Stomach (tissue), 9 donors: ENCODE measurements around the gene PWWP2B. TPM values are rescaled to one million over a fixed set of nuclear protein-coding genes. Genes with fewer than 3 reads are reported as not detected.
A peak's percentile ranks its signal among the peaks of the same experiment; 100 is the strongest.

Experiments
- DNase-seq, 2 donors: peaks; one replicate each; pipeline versions ENCODE4 v3.0.0 to v3.0.0-alpha.2; 2013 to 2019
- H3K27ac ChIP-seq, 5 donors: fragments of 200-600 bp in 4 of 5; sonication (generic) in 4 of 5; one replicate each; pipeline ENCODE4 v1.5.1; 2013 to 2019; ENCODE audit warnings: mild to moderate bottlenecking in 1 of 5, moderate library complexity in 1 of 5
- H3K27me3 ChIP-seq, 3 donors: fragments of 200-600 bp; sonication (generic); one replicate each; pipeline ENCODE4 v1.5.1; 2017 to 2019; ENCODE audit warnings: mixed run types in 1 of 3
- H3K36me3 ChIP-seq, 4 donors: fragments of 200-600 bp; sonication (generic); 1 replicate in 3 of 4; 2 replicates in 1 of 4; pipeline ENCODE4 v1.5.1; 2016 to 2019
- H3K4me1 ChIP-seq, 4 donors: fragments of 200-600 bp; sonication (generic); one replicate each; pipeline ENCODE4 v1.5.1; 2016 to 2019
- H3K4me3 ChIP-seq, 4 donors: fragments of 200-600 bp; sonication (generic) in 3 of 4; one replicate each; pipeline ENCODE4 v1.5.1; 2016 to 2019; ENCODE audit warnings: mild to moderate bottlenecking in 1 of 4
- H3K9me3 ChIP-seq, 4 donors: fragments of 200-600 bp; sonication (generic); one replicate each; pipeline ENCODE4 v1.5.1; 2016 to 2019
- EP300 ChIP-seq: sonication (generic); formaldehyde crosslinking; IDR thresholded peaks from one replicate; pipeline ENCODE4 v1.6.1; 2017; ENCODE audit warnings: antibody characterized with exemption
- POLR2A ChIP-seq, 4 donors: fragments of 450-650 bp; IDR thresholded peaks; one replicate each; pipeline ENCODE4 v1.6.1; 2016; ENCODE audit warnings: antibody characterized with exemption in 4 of 4, control low read depth in 2 of 4, mild to moderate bottlenecking in 1 of 4, moderate library complexity in 1 of 4
- POLR2AphosphoS5 ChIP-seq, 3 donors: sonication (generic); formaldehyde crosslinking; IDR thresholded peaks; one replicate each; pipeline ENCODE4 v1.6.1; 2016; ENCODE audit warnings: antibody characterized with exemption in 3 of 3
- WGBS, 5 donors: extraction: QIAGEN DNeasy Blood & Tissue Kit in 3 of 5; methylation state at CpG; one replicate each; pipeline versions ENCODE4 v1.1.5 to v1.1.7; 2013 to 2018; 5-methylcytosine and 5-hydroxymethylcytosine counted together
- intact Hi-C: fragments of 100-400 bp; cut with DNase I; formaldehyde crosslinking; loops from one replicate; pipeline ENCODE4 v1.15.1; 2023; ENCODE audit warnings: low total_unique reads
- polyA plus RNA-seq, 3 donors: library from polyadenylated mRNA; stranded (reverse); fragments of 200-250 nt; gene quantifications; one replicate each; pipeline ENCODE4 v1.2.3, GENCODE V29; 2013
- total RNA-seq, 5 donors: library from RNA; depleted of rRNA; stranded (reverse); fragments of >200 nt; gene quantifications; one replicate each; pipeline versions ENCODE4 v1.1.0 to v1.2.3, GENCODE V29; 2014 to 2016
- TF ChIP-seq, protein P1 (sequence below), 7 experiments: fragments of 450-650 bp in 4 of 7; fragments of 200-600 bp in 3 of 7; sonication (generic) in 3 of 7; IDR thresholded peaks; one replicate each; pipeline ENCODE4 v1.5.1; 2016 to 2019; ENCODE audit warnings: antibody characterized with exemption in 7 of 7, control low read depth in 2 of 7, mild to moderate bottlenecking in 1 of 7
- donor health status: healthy with polysubstance abuse.
- donor health status: Bipolar disorder and iron deficiency.
- donor health status: healthy.

The PWWP2B gene
- total and polyA plus RNA-seq, 8 donors = 8.5 to 167 (median 22.8) TPM

DNA sequence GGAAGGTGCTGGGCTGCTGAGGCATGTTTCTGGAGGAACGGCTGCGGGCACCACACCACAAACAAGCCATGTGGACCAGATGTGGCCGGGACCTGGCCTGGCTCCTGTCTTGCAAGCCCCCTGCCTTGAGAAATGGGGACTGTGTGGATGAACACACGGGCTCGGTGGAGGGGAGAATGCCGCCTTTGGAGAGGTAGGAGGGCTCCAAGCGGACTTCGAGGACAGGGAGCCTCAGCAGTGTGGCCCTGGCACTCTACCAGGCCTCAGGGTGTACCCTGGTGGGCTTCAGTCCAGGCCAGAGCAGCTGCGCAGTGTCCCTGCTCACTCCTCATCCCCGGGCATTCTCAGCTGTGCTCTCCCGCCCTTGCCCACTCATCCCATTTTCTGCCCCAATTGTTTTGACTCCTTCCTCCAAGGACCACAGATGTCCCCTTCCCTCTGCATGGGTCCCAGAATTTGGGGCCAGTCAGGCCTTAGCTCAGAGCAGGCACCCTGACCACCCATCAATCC, 31.5 kb downstream of the PWWP2B start:
- no peaks in the 10 kb centered on the region for H3K27me3 ChIP-seq
- intact Hi-C loops = no loop called here
- no peak overlapping the region for H3K4me3 ChIP-seq
- peaks cover 0 to 14% (median 6%) of the 10 kb centered on the region in 4 donors for H3K36me3 ChIP-seq
- H3K9me3 ChIP-seq = no peaks in the 10 kb centered on the region
- H3K4me1 ChIP-seq = peaks cover 8 to 26% (median 23%) of the 10 kb centered on the region in 4 donors
- TF ChIP-seq, protein P1, sequence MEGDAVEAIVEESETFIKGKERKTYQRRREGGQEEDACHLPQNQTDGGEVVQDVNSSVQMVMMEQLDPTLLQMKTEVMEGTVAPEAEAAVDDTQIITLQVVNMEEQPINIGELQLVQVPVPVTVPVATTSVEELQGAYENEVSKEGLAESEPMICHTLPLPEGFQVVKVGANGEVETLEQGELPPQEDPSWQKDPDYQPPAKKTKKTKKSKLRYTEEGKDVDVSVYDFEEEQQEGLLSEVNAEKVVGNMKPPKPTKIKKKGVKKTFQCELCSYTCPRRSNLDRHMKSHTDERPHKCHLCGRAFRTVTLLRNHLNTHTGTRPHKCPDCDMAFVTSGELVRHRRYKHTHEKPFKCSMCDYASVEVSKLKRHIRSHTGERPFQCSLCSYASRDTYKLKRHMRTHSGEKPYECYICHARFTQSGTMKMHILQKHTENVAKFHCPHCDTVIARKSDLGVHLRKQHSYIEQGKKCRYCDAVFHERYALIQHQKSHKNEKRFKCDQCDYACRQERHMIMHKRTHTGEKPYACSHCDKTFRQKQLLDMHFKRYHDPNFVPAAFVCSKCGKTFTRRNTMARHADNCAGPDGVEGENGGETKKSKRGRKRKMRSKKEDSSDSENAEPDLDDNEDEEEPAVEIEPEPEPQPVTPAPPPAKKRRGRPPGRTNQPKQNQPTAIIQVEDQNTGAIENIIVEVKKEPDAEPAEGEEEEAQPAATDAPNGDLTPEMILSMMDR (IDR thresholded peaks at IDR 0.05) = no peak
- TF ChIP-seq EP300 = no peak
- TF ChIP-seq POLR2AphosphoS5 (IDR thresholded peaks at IDR 0.05) = no peak
- TF ChIP-seq POLR2A (IDR thresholded peaks at IDR 0.05) = no peak
- WGBS, 5 donors = 93 to 97% (median 94%) methylated on average over 11 of the region's 11 CpGs
- DNase-seq = no peak
- H3K27ac ChIP-seq = no peak overlapping the region

DNA sequence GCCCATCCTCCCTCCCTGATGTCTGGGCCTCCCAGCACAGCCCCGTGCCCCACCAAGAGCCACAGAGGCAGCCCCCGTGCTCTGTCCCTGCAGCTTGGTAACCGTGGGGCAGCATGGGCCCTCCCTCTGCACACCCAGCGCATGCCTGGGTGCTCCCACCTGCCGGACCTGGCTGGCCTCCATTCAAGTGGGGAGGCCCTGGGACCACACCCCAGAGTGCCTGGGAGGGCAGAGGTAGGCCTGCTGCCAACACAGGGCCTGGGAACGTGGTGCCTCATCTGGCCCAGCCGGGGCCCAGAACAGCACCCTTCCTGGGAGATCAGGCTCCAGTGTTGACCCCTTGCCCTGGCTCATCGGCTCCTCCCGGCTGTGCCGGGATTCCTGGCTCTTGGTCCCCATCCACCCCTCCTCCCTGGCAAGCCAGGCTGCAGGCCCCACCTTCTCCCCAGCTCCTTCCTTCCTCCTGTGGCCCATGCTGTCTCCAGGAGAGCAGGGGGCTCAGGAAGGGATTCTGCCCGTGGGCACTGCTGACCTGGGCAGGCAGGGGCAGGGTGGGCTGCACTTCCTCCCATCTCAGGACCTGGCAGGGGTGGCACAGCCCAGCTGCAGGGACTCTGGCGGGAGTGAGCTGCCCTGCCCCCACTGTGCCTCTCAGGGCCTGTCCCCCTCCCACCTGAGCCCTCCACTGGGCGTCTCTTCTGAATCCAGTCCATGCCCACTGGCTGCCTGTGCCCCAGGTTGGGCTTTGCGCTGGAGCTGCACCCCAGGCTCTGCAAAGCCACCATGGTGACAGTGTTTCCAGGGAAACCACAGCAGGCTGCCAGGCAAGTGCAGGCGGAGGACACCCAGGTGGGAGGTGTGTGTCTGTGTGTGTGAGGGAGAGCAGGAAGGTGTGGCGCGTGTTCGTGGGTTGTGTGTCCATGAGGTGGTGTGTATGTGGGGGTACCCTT, 32.6 kb downstream of the PWWP2B start:
- 25 to 45% (median 34%) methylated on average over 12 to 18 of the region's 18 CpGs for WGBS, 5 donors
- Histone ChIP-seq H3K4me3 (no peak overlapping the region), H3K27ac (peak overlapping the region in 2 of 5 donors; percentile 38 to 45)

DNA sequence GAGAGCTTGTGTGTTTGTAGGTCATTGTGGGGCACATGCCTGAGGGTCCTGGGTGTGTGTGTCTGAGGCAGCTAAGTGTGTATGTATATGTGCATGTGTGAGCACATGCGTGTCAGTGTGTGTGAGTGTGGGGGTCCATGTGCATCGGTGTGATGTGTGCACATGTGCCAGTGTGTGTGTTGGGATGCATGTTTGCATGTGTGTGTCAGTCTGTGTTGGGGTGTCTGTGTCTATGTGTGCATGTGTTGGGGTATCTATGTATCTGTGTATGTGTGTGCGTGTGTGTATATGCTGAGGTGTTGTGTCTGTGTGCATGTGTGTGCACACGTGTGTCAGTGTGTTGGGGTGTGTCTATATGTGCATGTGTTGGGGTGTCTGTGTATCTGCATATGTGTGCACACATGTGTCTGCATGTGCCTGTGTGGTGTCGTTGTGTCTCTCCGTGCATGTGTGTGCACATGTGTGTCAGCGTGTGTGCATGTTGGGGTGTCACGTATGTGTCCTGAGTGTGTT, 33.3 kb downstream of the PWWP2B start:
- no peak overlapping the region for H3K27ac ChIP-seq
- peaks cover 0 to 14% (median 6%) of the 10 kb centered on the region in 4 donors for H3K36me3 ChIP-seq
- H3K27me3 ChIP-seq = no peaks in the 10 kb centered on the region
- no peak overlapping the region for H3K4me3 ChIP-seq
- H3K4me1 ChIP-seq = peaks cover 8 to 16% (median 14%) of the 10 kb centered on the region in 4 donors
- 77 to 94% (median 88%) methylated on average over 4 to 8 of the region's 8 CpGs for WGBS, 5 donors
- no peak for DNase-seq
- no peaks in the 10 kb centered on the region for H3K9me3 ChIP-seq
- intact Hi-C loops = no loop called here
- no peak for TF ChIP-seq EP300
- TF ChIP-seq POLR2A (IDR thresholded peaks at IDR 0.05) = no peak
- TF ChIP-seq, protein P1 (IDR thresholded peaks at IDR 0.05) = no peak
- TF ChIP-seq POLR2AphosphoS5 (IDR thresholded peaks at IDR 0.05) = no peak

More for the DNA sequence above, 32.6 kb downstream of the PWWP2B start:
- H3K27me3 ChIP-seq = no peaks in the 10 kb centered on the region
- peak; percentile 54 to 86 for DNase-seq
- TF ChIP-seq EP300 (no peak), POLR2A (IDR thresholded peaks at IDR 0.05) (no peak), POLR2AphosphoS5 (IDR thresholded peaks at IDR 0.05) (no peak)
- TF ChIP-seq, protein P1 (IDR thresholded peaks at IDR 0.05) = no peak
- intact Hi-C loops = no loop called here
- peaks cover 8 to 16% (median 14%) of the 10 kb centered on the region in 4 donors for H3K4me1 ChIP-seq
- H3K36me3 ChIP-seq = peaks cover 0 to 14% (median 6%) of the 10 kb centered on the region in 4 donors
- no peaks in the 10 kb centered on the region for H3K9me3 ChIP-seq

DNA sequence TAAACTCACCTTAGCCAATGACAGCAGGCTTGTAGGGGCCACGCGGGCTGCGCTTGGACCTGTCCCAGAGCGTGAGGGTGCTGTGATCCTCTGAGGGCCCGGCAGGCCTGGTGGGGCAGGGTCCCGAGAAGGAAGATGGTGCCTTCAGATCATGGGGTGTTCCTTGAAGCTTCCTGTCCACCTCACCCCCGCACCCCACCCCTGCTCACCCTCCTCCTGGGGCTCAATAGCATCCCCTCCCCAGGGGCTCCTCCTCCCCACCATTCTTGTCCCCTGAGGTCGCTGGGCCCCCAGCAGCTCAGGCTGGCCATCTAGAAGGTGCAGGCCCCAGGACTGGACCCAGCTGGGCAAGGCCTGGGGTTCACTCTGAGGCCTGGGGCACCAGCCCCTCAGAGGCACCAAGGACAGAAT, 33.9 kb downstream of the PWWP2B start:
- 71 to 97% (median 91%) methylated on average over 3 to 8 of the region's 8 CpGs for WGBS, 5 donors
- no peak for DNase-seq
- intact Hi-C loops = no loop called here
- Histone ChIP-seq H3K27me3 (no peaks in the 10 kb centered on the region), H3K27ac (no peak overlapping the region), H3K4me1 (peaks cover 8 to 16% (median 14%) of the 10 kb centered on the region in 4 donors), H3K36me3 (peaks cover 0 to 14% (median 6%) of the 10 kb centered on the region in 4 donors), H3K4me3 (no peak overlapping the region), H3K9me3 (no peaks in the 10 kb centered on the region)
- TF ChIP-seq EP300 = no peak
